ENCODE results near the gene DPYD. TPM values are rescaled to one million over a fixed set of nuclear protein-coding genes. Genes with fewer than 3 reads are reported as not detected.

Gene DPYD
- total RNA-seq, 1 donor from 2014 or later: 8.5 TPM

- Mint-ChIP-seq H3K4me3 (no peak overlapping the region), H3K36me3 (no peaks in the 10 kb centered on the region), H3K27me3 (peaks cover 7% of the 10 kb centered on the region), H3K4me1 (ENCODE audit: unreplicated experiment) (no peaks in the 10 kb centered on the region), H3K27ac (no peak overlapping the region), H3K9me3 (no peaks in the 10 kb centered on the region)
- no peak for DNase-seq (ENCODE audit: extremely low spot score, unreplicated experiment)
- TF ChIP-seq CTCF (conservative IDR thresholded peaks at IDR 0.05): no peak
These were observed 375.4 kb downstream of the DPYD start for GRCh38 chr1:97545446-97545845.

DNA sequence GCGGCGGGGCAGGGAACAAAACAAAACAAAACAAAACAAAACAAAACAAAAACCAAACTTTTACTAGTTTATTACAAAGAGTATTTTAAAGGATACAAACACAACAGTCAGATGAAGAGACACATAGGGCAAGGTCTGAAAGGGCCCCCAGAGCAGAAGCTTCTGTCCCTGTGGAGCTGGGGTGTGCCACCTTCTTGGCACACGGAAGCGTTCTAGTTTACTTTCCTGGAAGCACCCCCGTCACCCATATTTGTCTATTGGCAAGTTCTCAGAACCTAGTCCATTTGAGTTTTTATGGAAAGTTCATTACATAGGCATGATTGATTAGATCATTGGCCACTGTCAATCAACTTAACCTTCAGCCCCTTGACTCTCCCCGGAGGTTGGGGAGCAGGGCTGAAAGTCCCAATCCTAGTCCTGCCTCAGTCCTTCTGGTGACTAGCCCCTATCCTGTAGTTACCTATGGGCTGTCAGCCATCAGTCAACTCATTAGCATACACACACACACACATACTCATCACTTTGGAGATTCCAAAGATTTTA lies 380.4 kb downstream of the DPYD start:
- H3K36me3 Mint-ChIP-seq: no peaks in the 10 kb centered on the region
- H3K9me3 Mint-ChIP-seq: no peaks in the 10 kb centered on the region
- peaks cover 14% of the 10 kb centered on the region for H3K27me3 Mint-ChIP-seq
- no peak overlapping the region for H3K4me3 Mint-ChIP-seq
- no peak for DNase-seq (ENCODE audit: extremely low spot score, unreplicated experiment)
- peaks cover 4% of the 10 kb centered on the region for H3K4me1 Mint-ChIP-seq (ENCODE audit: unreplicated experiment)
- no peak for TF ChIP-seq CTCF (conservative IDR thresholded peaks at IDR 0.05)
- H3K27ac Mint-ChIP-seq: no peak overlapping the region

DNA sequence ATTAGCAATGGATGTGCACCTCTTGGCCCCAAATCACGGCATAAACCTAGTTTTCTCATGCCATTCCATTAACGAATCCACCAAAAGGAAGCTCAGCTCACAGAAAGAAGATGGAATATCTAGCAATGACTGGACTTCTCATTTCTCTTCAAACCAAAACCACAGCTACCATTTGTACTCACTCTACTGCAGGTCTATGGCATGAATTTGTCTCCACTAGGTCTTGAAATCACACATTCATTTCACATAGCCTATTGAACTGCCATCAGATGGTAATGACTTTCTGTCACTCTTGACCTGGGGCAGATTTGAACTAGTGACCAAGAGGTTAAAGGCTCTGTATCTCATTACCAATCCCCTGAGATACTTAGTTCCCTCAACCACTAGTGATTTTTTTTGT lies 382.7 kb downstream of the DPYD start:
- no peaks in the 10 kb centered on the region for H3K9me3 Mint-ChIP-seq
- peaks cover 4% of the 10 kb centered on the region for H3K4me1 Mint-ChIP-seq (ENCODE audit: unreplicated experiment)
- peaks cover 7% of the 10 kb centered on the region for H3K27me3 Mint-ChIP-seq
- H3K27ac Mint-ChIP-seq: no peak overlapping the region
- H3K4me3 Mint-ChIP-seq: no peak overlapping the region
- DNase-seq (ENCODE audit: extremely low spot score, unreplicated experiment): no peak
- H3K36me3 Mint-ChIP-seq: no peaks in the 10 kb centered on the region
- no peak for TF ChIP-seq CTCF (conservative IDR thresholded peaks at IDR 0.05)

GRCh38 chr1:97533358-97533757 lies 387.5 kb downstream of the DPYD start:
- H3K36me3 Mint-ChIP-seq: no peaks in the 10 kb centered on the region
- H3K4me1 Mint-ChIP-seq (ENCODE audit: unreplicated experiment): peaks cover 4% of the 10 kb centered on the region
- peaks cover 7% of the 10 kb centered on the region for H3K27me3 Mint-ChIP-seq
- TF ChIP-seq CTCF (conservative IDR thresholded peaks at IDR 0.05): no peak
- no peaks in the 10 kb centered on the region for H3K9me3 Mint-ChIP-seq
- H3K4me3 Mint-ChIP-seq: no peak overlapping the region
- no peak overlapping the region for H3K27ac Mint-ChIP-seq
- DNase-seq (ENCODE audit: extremely low spot score, unreplicated experiment): no peak

DNA sequence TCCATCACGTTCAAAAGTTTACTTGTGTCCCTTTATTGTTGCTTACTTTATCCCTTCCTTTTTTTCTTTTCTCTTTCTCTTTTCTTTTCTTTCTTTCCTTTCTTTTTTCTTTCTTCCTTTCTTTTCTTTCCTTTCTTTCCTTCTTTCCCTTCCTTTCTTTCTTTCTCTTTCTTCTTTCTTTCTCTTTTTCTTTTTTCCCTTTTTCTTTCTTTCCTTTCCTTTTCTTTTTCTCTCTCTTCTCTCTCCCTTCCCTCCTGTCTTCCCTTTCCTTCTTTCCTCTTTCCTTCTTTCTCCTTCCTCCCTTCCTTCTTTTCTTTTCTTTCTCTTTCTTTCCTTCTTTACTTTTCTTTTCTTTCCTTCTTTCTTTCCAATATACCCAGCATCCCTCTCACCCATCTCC lies 391.2 kb downstream of the DPYD start:
- no peak for DNase-seq (ENCODE audit: extremely low spot score, unreplicated experiment)
- no peaks in the 10 kb centered on the region for H3K36me3 Mint-ChIP-seq
- no peaks in the 10 kb centered on the region for H3K4me1 Mint-ChIP-seq (ENCODE audit: unreplicated experiment)
- no peaks in the 10 kb centered on the region for H3K9me3 Mint-ChIP-seq
- H3K27ac Mint-ChIP-seq: no peak overlapping the region
- H3K4me3 Mint-ChIP-seq: no peak overlapping the region
- H3K27me3 Mint-ChIP-seq: peaks cover 7% of the 10 kb centered on the region
- no peak for TF ChIP-seq CTCF (conservative IDR thresholded peaks at IDR 0.05)

DNA sequence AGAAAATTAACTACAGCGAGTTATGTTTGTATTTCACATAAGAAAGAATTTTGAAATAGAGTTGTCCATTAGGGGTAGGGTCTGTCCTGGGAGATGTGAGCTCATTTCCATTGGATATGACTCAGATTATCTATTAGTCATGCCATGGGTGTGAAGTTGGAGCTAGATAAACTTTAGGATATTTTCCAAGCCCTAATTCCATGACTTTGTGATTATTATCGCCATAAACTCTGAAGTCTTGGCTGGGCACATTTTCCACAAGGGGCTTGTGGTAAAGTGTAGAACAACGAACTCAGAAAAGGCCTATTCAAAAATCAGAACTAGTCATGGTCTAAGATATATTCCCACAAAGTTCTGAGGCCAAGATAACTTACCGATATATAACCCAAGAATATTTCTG lies 396.6 kb downstream of the DPYD start:
- no peak overlapping the region for H3K4me3 Mint-ChIP-seq
- peaks cover 4% of the 10 kb centered on the region for H3K27me3 Mint-ChIP-seq
- H3K9me3 Mint-ChIP-seq: peaks cover 3% of the 10 kb centered on the region
- no peaks in the 10 kb centered on the region for H3K36me3 Mint-ChIP-seq
- no peak for DNase-seq (ENCODE audit: extremely low spot score, unreplicated experiment)
- H3K4me1 Mint-ChIP-seq (ENCODE audit: unreplicated experiment): no peaks in the 10 kb centered on the region
- H3K27ac Mint-ChIP-seq: no peak overlapping the region
- TF ChIP-seq CTCF (conservative IDR thresholded peaks at IDR 0.05): no peak
